GM04504 (cell line): Measurements from ENCODE around the gene TRIO.
A peak's percentile ranks its signal among the peaks of the same experiment; 100 is the strongest.

Source experiments
- DNase-seq: peaks from one replicate; pipeline ENCODE4 v3.0.0-alpha.2; 2012; ENCODE audit warnings: low read depth

The TRIO gene

GRCh38 chr5:14147210-14147609, 4.1 kb downstream of the TRIO start:
- DNase-seq: no peak

GRCh38 chr5:14148483-14148882, 5.3 kb downstream of the TRIO start:
- DNase-seq: no peak

GRCh38 chr5:14148890-14149671, 5.9 kb downstream of the TRIO start:
- DNase-seq: no peak

GRCh38 chr5:14149672-14150274, 6.6 kb downstream of the TRIO start:
- no peak for DNase-seq

- no peak for DNase-seq
Measured at GRCh38 chr5:14151416-14151815, 8.3 kb downstream of the TRIO start.

- no peak for DNase-seq
Measured at GRCh38 chr5:14153071-14153864, 10.1 kb downstream of the TRIO start.

GRCh38 chr5:14153932-14154731, 11.0 kb downstream of the TRIO start:
- DNase-seq: no peak

- no peak for DNase-seq
Measured at GRCh38 chr5:14155075-14155474, 11.9 kb downstream of the TRIO start.

- DNase-seq: no peak
Measured at GRCh38 chr5:14155739-14156138, 12.6 kb downstream of the TRIO start.

GRCh38 chr5:14156290-14156649, 13.1 kb downstream of the TRIO start:
- no peak for DNase-seq

GRCh38 chr5:14156650-14157492, 13.7 kb downstream of the TRIO start:
- DNase-seq: peak; percentile 91

GRCh38 chr5:14157493-14157782, 14.3 kb downstream of the TRIO start:
- DNase-seq: no peak

- no peak for DNase-seq
Measured at GRCh38 chr5:14158890-14159666, 15.9 kb downstream of the TRIO start.

GRCh38 chr5:14161825-14162556, 18.8 kb downstream of the TRIO start:
- DNase-seq: no peak

- no peak for DNase-seq
Measured at GRCh38 chr5:14164164-14165163, 21.3 kb downstream of the TRIO start.

GRCh38 chr5:14165375-14166106, 22.4 kb downstream of the TRIO start:
- no peak for DNase-seq

GRCh38 chr5:14166437-14166836, 23.3 kb downstream of the TRIO start:
- no peak for DNase-seq

GRCh38 chr5:14167211-14167845, 24.2 kb downstream of the TRIO start:
- DNase-seq: no peak
